HG02870 (cell line): ENCODE data around the gene PTMS.

ENCODE experiments used
- ATAC-seq: cut with Tn5 transposase; IDR thresholded peaks from one replicate; pipeline ENCODE4 v1.9.1; 2021; ENCODE audit warnings: mild to moderate bottlenecking, moderate library complexity; ENCODE audit not compliant: unreplicated experiment

PTMS gene

GRCh38 chr12:6771509-6772330 lies 5.6 kb downstream of the PTMS start:
- no peak for ATAC-seq

- ATAC-seq: no peak
Observed at GRCh38 chr12:6772331-6772695, 6.2 kb downstream of the PTMS start, which contains the start of gene LAG3. Gene LAG3, plus strand, starts transcription at chr12:6772520. Its CDS starts 333 bp downstream, at chr12:6772853.

GRCh38 chr12:6772726-6773589 lies 6.8 kb downstream of the PTMS start:
- no peak for ATAC-seq

- ATAC-seq: no peak
Observed at GRCh38 chr12:6773590-6774351, 7.6 kb downstream of the PTMS start.

- ATAC-seq: no peak
Observed at GRCh38 chr12:6774499-6775062, 8.4 kb downstream of the PTMS start.

GRCh38 chr12:6775185-6776174 lies 9.3 kb downstream of the PTMS start:
- ATAC-seq: no peak

GRCh38 chr12:6777386-6777785 lies 11.2 kb downstream of the PTMS start:
- ATAC-seq: no peak

GRCh38 chr12:6778217-6778573 lies 12.0 kb downstream of the PTMS start:
- no peak for ATAC-seq

- ATAC-seq: peak; percentile 70
Observed at GRCh38 chr12:6778574-6779550, 12.7 kb downstream of the PTMS start.

GRCh38 chr12:6779708-6780432 lies 13.7 kb downstream of the PTMS start:
- no peak for ATAC-seq

- no peak for ATAC-seq
Observed at GRCh38 chr12:6780573-6780972, 14.4 kb downstream of the PTMS start.

- no peak for ATAC-seq
Observed at GRCh38 chr12:6782119-6782518, 16.0 kb downstream of the PTMS start.

GRCh38 chr12:6782850-6783566 lies 16.8 kb downstream of the PTMS start:
- no peak for ATAC-seq

- no peak for ATAC-seq
Observed at GRCh38 chr12:6783828-6784227, 17.7 kb downstream of the PTMS start.

GRCh38 chr12:6784296-6784695 lies 18.1 kb downstream of the PTMS start:
- no peak for ATAC-seq

- ATAC-seq: no peak
Observed at GRCh38 chr12:6784761-6785160, 18.6 kb downstream of the PTMS start.

- ATAC-seq: no peak
Observed at GRCh38 chr12:6786416-6787094, 20.4 kb downstream of the PTMS start.
